HepG2 (cell line): ENCODE data around the gene UBE3D. TPM values are rescaled to one million over a fixed set of nuclear protein-coding genes. Genes with fewer than 3 reads are reported as not detected.

Source experiments
- JUND ChIP-seq: sonication (generic); formaldehyde crosslinking; IDR thresholded peaks from 2 replicates; pipeline ENCODE4 v1.8.0; 2022; ENCODE audit warnings: mild to moderate bottlenecking, missing genetic modification reagents
- NFE2 ChIP-seq: sonication (generic); formaldehyde crosslinking; IDR thresholded peaks from 2 replicates; pipeline ENCODE4 v1.4.0; 2020; ENCODE audit warnings: missing genetic modification reagents
- PCBP1 ChIP-seq: fragments of 200-400 bp; formaldehyde crosslinking; IDR thresholded peaks from 2 replicates; pipeline ENCODE4 v1.6.1; 2017; ENCODE audit warnings: mild to moderate bottlenecking, low read depth, low read length, borderline replicate concordance
- PLRG1 ChIP-seq: fragments of 450-650 bp; conservative IDR thresholded peaks from 2 replicates; pipeline ENCODE4 v1.6.1; 2016
- RFX5 ChIP-seq: IDR thresholded peaks from 2 replicates; pipeline ENCODE4 v1.6.1; 2011; ENCODE audit warnings: low read depth, low read length, improper control_type of control experiment
- RFXANK ChIP-seq: IDR thresholded peaks from 2 replicates; pipeline ENCODE4 v1.6.1; 2016
- ZKSCAN1 ChIP-seq: fragments of 150-350 bp; IDR thresholded peaks from 2 replicates; pipeline ENCODE4 v1.6.1; 2014; ENCODE audit warnings: low read length
- ZNF205 ChIP-seq: IDR thresholded peaks from 2 replicates; pipeline ENCODE4 v1.6.1; 2018; ENCODE audit warnings: missing biosample characterization, missing genetic modification reagents
- ZNF230 ChIP-seq: sonication (generic); formaldehyde crosslinking; IDR thresholded peaks from 2 replicates; pipeline ENCODE4 v1.4.0; 2020; ENCODE audit warnings: mild to moderate bottlenecking, missing genetic modification reagents
- ZNF30 ChIP-seq: sonication (generic); formaldehyde crosslinking; IDR thresholded peaks from 2 replicates; pipeline ENCODE4 v1.5.0; 2020; ENCODE audit warnings: mild to moderate bottlenecking, missing genetic modification reagents
- ZNF629 ChIP-seq: sonication (generic); formaldehyde crosslinking; conservative IDR thresholded peaks from 2 replicates; pipeline ENCODE4 v1.5.0; 2020; ENCODE audit warnings: missing genetic modification reagents
- ZNF724P ChIP-seq: sonication (generic); formaldehyde crosslinking; IDR thresholded peaks from 2 replicates; pipeline ENCODE4 v1.8.0; 2022; ENCODE audit warnings: missing genetic modification reagents, borderline replicate concordance
- polyA plus RNA-seq, 8 experiments: library from polyadenylated mRNA; depleted of rRNA in 3 of 8; stranded (reverse) in 7 of 8; unstranded in 1 of 8; fragments of >200 nt; fragmentation: Illumina TruSeq in 4 of 8; extraction: Trizol in 4 of 8; gene quantifications; 2 replicates each; pipeline versions ENCODE4 v1.2.1 to v1.2.3, GENCODE V29; 2011 to 2016; ENCODE audit warnings: low read depth in 4 of 8, missing spikeins in 1 of 8, mixed read lengths in 1 of 8; ENCODE audit not compliant: insufficient read depth in 1 of 8
- total RNA-seq, 5 experiments: library from RNA; depleted of rRNA; stranded (reverse); fragments of >200 nt; fragmentation: Illumina TruSeq; extraction: Trizol; gene quantifications; 2 replicates each; pipeline ENCODE4 v1.2.3, GENCODE V29; 2016; ENCODE audit warnings: low read depth in 1 of 5
- TF ChIP-seq, protein P1 (sequence below): sonication (generic); formaldehyde crosslinking; IDR thresholded peaks from 2 replicates; pipeline ENCODE4 v1.4.0; 2020; ENCODE audit warnings: missing genetic modification reagents, borderline replicate concordance
- TF ChIP-seq, protein P2 (sequence below): sonication (generic); formaldehyde crosslinking; IDR thresholded peaks from 2 replicates; pipeline ENCODE4 v1.4.0; 2020; ENCODE audit warnings: mild to moderate bottlenecking, missing genetic modification reagents
- TF ChIP-seq, protein P3 (sequence below): IDR thresholded peaks from 2 replicates; pipeline ENCODE4 v1.6.1; 2016
- TF ChIP-seq, protein P4 (sequence below), 2 experiments: fragments of 450-650 bp in 1 of 2; sonication (generic) in 1 of 2; formaldehyde crosslinking; IDR thresholded peaks; 2 replicates each; pipeline versions ENCODE4 v1.5.0 to v1.8.0; 2020 to 2022; ENCODE audit warnings: mild to moderate bottlenecking in 1 of 2, missing genetic modification reagents in 1 of 2
- TF ChIP-seq, protein P5 (sequence below): sonication (generic); formaldehyde crosslinking; IDR thresholded peaks from 2 replicates; pipeline ENCODE4 v1.8.1; 2023; ENCODE audit warnings: mild to moderate bottlenecking, missing genetic modification reagents
- TF ChIP-seq, protein P6 (sequence below): sonication (generic); formaldehyde crosslinking; IDR thresholded peaks from 2 replicates; pipeline ENCODE4 v1.5.0; 2020; ENCODE audit warnings: missing genetic modification reagents
- TF ChIP-seq, protein P7 (sequence below): sonication (generic); formaldehyde crosslinking; conservative IDR thresholded peaks from 2 replicates; pipeline ENCODE4 v1.4.0; 2020; ENCODE audit warnings: missing genetic modification reagents

Gene UBE3D
- total and polyA plus RNA-seq, 2 of the 13 experiments (the other 11 are each of a cell fraction or from before 2014, with no cell fraction given), result 5.1 to 11.4 TPM

DNA sequence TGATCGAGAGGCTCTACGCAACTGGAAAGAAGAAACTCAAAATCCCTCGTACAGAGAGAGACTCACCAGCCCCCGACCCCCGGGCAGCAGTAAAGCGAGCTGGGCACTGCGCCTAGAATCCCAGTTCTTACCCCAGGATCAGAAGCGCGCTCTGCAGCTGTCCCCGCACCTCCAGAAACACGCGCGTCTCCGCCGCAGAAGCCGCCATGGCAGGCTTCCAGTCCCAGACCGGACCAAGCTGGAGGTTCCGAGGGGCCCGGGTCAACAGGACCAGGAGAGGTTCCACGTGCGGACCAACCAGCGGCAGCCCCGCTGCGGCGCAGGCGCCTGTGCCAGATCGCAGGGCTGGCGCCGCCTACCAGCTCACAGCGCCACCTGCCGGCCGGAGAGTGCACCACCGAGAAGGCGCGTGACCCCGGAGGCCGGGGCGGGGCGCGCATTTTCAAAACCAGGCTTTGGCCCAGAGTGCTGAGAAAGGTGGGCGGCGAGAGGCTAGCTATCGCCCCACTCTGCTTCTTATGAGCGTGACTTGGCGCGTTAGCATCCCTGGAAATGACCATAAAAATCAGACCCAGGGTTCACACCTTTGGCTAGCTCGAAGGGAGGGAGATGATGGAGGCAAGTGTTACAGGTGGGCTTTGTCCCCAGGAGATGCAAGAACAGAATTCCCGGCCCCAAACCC is at the start of gene UBE3D (continued):
- TF ChIP-seq, protein P1, sequence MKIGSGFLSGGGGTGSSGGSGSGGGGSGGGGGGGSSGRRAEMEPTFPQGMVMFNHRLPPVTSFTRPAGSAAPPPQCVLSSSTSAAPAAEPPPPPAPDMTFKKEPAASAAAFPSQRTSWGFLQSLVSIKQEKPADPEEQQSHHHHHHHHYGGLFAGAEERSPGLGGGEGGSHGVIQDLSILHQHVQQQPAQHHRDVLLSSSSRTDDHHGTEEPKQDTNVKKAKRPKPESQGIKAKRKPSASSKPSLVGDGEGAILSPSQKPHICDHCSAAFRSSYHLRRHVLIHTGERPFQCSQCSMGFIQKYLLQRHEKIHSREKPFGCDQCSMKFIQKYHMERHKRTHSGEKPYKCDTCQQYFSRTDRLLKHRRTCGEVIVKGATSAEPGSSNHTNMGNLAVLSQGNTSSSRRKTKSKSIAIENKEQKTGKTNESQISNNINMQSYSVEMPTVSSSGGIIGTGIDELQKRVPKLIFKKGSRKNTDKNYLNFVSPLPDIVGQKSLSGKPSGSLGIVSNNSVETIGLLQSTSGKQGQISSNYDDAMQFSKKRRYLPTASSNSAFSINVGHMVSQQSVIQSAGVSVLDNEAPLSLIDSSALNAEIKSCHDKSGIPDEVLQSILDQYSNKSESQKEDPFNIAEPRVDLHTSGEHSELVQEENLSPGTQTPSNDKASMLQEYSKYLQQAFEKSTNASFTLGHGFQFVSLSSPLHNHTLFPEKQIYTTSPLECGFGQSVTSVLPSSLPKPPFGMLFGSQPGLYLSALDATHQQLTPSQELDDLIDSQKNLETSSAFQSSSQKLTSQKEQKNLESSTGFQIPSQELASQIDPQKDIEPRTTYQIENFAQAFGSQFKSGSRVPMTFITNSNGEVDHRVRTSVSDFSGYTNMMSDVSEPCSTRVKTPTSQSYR (CRISPR knock-in tag), result no peak
- TF ChIP-seq, protein P2, sequence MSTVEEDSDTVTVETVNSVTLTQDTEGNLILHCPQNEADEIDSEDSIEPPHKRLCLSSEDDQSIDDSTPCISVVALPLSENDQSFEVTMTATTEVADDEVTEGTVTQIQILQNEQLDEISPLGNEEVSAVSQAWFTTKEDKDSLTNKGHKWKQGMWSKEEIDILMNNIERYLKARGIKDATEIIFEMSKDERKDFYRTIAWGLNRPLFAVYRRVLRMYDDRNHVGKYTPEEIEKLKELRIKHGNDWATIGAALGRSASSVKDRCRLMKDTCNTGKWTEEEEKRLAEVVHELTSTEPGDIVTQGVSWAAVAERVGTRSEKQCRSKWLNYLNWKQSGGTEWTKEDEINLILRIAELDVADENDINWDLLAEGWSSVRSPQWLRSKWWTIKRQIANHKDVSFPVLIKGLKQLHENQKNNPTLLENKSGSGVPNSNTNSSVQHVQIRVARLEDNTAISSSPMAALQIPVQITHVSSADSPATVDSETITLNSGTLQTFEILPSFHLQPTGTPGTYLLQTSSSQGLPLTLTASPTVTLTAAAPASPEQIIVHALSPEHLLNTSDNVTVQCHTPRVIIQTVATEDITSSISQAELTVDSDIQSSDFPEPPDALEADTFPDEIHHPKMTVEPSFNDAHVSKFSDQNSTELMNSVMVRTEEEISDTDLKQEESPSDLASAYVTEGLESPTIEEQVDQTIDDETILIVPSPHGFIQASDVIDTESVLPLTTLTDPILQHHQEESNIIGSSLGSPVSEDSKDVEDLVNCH (CRISPR knock-in tag), result no peak
- TF ChIP-seq NFE2 (CRISPR knock-in tag) (no peak), PLRG1 (no peak), ZNF30 (no peak), ZNF230 (CRISPR knock-in tag) (peak; percentile 88; the same call in 1 of the 2 replicates), JUND (CRISPR knock-in tag) (no peak), RFX5 (no peak), PCBP1 (no peak), ZNF205 (CRISPR knock-in tag) (peak; percentile 84), ZKSCAN1 (no peak), ZNF724P (CRISPR knock-in tag) (peak; percentile 78; the same call in 1 of the 2 replicates), RFXANK (CRISPR knock-in tag) (no peak), ZNF629 (no peak)
- TF ChIP-seq, protein P3, sequence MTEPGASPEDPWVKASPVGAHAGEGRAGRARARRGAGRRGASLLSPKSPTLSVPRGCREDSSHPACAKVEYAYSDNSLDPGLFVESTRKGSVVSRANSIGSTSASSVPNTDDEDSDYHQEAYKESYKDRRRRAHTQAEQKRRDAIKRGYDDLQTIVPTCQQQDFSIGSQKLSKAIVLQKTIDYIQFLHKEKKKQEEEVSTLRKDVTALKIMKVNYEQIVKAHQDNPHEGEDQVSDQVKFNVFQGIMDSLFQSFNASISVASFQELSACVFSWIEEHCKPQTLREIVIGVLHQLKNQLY, result peak; percentile 62
- TF ChIP-seq, protein P4, sequence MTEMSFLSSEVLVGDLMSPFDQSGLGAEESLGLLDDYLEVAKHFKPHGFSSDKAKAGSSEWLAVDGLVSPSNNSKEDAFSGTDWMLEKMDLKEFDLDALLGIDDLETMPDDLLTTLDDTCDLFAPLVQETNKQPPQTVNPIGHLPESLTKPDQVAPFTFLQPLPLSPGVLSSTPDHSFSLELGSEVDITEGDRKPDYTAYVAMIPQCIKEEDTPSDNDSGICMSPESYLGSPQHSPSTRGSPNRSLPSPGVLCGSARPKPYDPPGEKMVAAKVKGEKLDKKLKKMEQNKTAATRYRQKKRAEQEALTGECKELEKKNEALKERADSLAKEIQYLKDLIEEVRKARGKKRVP (CRISPR knock-in tag; IDR thresholded peaks at IDR 0.05), result peak in 1 of 2 experiments; percentile 48; a peak in 1 of 4 replicates
- TF ChIP-seq, protein P5, sequence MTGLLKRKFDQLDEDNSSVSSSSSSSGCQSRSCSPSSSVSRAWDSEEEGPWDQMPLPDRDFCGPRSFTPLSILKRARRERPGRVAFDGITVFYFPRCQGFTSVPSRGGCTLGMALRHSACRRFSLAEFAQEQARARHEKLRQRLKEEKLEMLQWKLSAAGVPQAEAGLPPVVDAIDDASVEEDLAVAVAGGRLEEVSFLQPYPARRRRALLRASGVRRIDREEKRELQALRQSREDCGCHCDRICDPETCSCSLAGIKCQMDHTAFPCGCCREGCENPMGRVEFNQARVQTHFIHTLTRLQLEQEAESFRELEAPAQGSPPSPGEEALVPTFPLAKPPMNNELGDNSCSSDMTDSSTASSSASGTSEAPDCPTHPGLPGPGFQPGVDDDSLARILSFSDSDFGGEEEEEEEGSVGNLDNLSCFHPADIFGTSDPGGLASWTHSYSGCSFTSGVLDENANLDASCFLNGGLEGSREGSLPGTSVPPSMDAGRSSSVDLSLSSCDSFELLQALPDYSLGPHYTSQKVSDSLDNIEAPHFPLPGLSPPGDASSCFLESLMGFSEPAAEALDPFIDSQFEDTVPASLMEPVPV (CRISPR knock-in tag), result peak; percentile 95
- TF ChIP-seq, protein P6, sequence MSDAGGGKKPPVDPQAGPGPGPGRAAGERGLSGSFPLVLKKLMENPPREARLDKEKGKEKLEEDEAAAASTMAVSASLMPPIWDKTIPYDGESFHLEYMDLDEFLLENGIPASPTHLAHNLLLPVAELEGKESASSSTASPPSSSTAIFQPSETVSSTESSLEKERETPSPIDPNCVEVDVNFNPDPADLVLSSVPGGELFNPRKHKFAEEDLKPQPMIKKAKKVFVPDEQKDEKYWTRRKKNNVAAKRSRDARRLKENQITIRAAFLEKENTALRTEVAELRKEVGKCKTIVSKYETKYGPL (CRISPR knock-in tag), result no peak
- TF ChIP-seq, protein P7, sequence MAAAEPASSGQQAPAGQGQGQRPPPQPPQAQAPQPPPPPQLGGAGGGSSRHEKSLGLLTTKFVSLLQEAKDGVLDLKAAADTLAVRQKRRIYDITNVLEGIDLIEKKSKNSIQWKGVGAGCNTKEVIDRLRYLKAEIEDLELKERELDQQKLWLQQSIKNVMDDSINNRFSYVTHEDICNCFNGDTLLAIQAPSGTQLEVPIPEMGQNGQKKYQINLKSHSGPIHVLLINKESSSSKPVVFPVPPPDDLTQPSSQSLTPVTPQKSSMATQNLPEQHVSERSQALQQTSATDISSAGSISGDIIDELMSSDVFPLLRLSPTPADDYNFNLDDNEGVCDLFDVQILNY (CRISPR knock-in tag), result peak; percentile 95
